Ovary (tissue), 3 donors: ENCODE measurements around the gene TMEM45B.

ENCODE experiments used
- EP300 ChIP-seq: sonication (generic); formaldehyde crosslinking; IDR thresholded peaks from one replicate; pipeline ENCODE4 v1.6.1; 2017; ENCODE audit warnings: antibody characterized with exemption
- POLR2A ChIP-seq: fragments of 450-650 bp; IDR thresholded peaks from one replicate; pipeline ENCODE4 v1.6.1; 2017; ENCODE audit warnings: antibody characterized with exemption, mild to moderate bottlenecking, moderate library complexity
- TF ChIP-seq, protein P1 (sequence below), 3 donors: fragments of 450-650 bp in 2 of 3; fragments of 200-600 bp in 1 of 3; IDR thresholded peaks; one replicate each; pipeline versions ENCODE4 v1.5.1 to v1.8.0; 2016 to 2022; ENCODE audit warnings: antibody characterized with exemption in 3 of 3, mild to moderate bottlenecking in 1 of 3
- donor health status: DM: no; HTN: no; CAD: no.

DNA sequence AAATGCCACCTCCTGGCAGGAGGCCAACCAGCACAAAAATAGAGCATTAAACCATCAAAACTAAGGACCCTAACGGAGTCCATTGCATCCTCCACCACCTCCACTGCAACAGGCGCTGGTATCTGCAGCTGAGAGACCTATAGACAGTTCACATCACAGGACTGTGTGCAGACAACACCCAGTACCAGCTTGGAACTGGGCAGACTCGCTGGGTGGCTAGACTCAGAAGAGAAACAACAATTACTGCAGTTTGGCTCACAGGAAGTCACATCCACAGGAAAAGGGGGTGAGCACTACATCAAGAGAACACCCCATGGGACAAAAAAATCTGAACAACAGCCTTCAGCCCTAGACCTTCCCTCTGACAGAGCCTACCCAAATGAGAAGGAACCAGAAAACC lies 11.6 kb upstream of the TMEM45B start:
- TF ChIP-seq, protein P1, sequence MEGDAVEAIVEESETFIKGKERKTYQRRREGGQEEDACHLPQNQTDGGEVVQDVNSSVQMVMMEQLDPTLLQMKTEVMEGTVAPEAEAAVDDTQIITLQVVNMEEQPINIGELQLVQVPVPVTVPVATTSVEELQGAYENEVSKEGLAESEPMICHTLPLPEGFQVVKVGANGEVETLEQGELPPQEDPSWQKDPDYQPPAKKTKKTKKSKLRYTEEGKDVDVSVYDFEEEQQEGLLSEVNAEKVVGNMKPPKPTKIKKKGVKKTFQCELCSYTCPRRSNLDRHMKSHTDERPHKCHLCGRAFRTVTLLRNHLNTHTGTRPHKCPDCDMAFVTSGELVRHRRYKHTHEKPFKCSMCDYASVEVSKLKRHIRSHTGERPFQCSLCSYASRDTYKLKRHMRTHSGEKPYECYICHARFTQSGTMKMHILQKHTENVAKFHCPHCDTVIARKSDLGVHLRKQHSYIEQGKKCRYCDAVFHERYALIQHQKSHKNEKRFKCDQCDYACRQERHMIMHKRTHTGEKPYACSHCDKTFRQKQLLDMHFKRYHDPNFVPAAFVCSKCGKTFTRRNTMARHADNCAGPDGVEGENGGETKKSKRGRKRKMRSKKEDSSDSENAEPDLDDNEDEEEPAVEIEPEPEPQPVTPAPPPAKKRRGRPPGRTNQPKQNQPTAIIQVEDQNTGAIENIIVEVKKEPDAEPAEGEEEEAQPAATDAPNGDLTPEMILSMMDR (IDR thresholded peaks at IDR 0.05) = no peak
- TF ChIP-seq EP300 = no peak
- TF ChIP-seq POLR2A = no peak
